MM.1S (cell line): ENCODE data around the gene SPIRE2.

Source experiments
- EZH2 ChIP-seq: fragments of 300-600 bp; sonication (generic); optimal IDR thresholded peaks from 2 replicates; pipeline ENCODE3; 2017; ENCODE audit warnings: low read depth, mild to moderate bottlenecking, antibody characterized with exemption, low read length, mixed read lengths
- TF ChIP-seq, protein P1 (sequence below): fragments of 300-600 bp; sonication (generic); IDR thresholded peaks from 2 replicates; pipeline ENCODE4 v1.5.1; 2016; ENCODE audit warnings: antibody characterized with exemption, low read length, mixed read lengths

DNA sequence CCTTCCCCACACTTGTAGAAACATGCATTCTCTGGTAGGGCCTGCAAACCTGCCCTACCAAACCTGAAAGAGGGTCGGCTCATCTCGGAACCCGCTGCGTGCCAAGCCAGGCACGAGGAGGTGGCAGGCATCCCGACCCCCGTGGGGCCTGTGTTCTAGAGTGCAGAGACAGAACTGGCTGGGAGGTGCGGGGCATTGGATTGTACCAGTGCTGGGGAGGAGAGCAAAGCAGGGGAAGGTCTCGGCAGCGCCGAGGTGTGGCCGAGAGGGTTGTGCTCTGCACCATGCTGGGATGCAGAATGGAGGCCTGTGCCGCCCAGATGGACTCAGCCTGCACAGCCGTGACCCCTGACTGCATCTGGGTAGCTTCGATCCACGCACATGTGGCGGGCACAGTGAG lies 72.6 kb downstream of the SPIRE2 start:
- TF ChIP-seq, protein P1, sequence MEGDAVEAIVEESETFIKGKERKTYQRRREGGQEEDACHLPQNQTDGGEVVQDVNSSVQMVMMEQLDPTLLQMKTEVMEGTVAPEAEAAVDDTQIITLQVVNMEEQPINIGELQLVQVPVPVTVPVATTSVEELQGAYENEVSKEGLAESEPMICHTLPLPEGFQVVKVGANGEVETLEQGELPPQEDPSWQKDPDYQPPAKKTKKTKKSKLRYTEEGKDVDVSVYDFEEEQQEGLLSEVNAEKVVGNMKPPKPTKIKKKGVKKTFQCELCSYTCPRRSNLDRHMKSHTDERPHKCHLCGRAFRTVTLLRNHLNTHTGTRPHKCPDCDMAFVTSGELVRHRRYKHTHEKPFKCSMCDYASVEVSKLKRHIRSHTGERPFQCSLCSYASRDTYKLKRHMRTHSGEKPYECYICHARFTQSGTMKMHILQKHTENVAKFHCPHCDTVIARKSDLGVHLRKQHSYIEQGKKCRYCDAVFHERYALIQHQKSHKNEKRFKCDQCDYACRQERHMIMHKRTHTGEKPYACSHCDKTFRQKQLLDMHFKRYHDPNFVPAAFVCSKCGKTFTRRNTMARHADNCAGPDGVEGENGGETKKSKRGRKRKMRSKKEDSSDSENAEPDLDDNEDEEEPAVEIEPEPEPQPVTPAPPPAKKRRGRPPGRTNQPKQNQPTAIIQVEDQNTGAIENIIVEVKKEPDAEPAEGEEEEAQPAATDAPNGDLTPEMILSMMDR, result no peak
- TF ChIP-seq EZH2, result no peak
